Prostate gland (tissue), 2 donors: ENCODE results near the gene TFF2. TPM values are rescaled to one million over a fixed set of nuclear protein-coding genes. Genes with fewer than 3 reads are reported as not detected.

Experiments
- DNase-seq: peaks from one replicate; pipeline ENCODE4 v3.0.0-alpha.2; 2019; ENCODE audit warnings: low spot score
- H3K27ac ChIP-seq, 2 donors: fragments of 200-600 bp; sonication (generic); 2 replicates each; pipeline ENCODE4 v1.5.1; 2017 to 2019
- H3K27me3 ChIP-seq: fragments of 200-600 bp; sonication (generic); replicated peaks from 2 replicates; pipeline ENCODE4 v1.5.1; 2019; ENCODE audit not compliant: insufficient read depth
- H3K36me3 ChIP-seq, 2 donors: fragments of 200-600 bp; sonication (generic); 1 replicate in 1 of 2; 2 replicates in 1 of 2; pipeline versions ENCODE4 v1.5.1 to v1.8.1; 2017 to 2019
- H3K4me1 ChIP-seq: fragments of 200-600 bp; sonication (generic); replicated peaks from 2 replicates; pipeline ENCODE4 v1.5.1; 2019
- H3K4me3 ChIP-seq, 2 donors: fragments of 200-600 bp; sonication (generic); 2 replicates each; pipeline ENCODE4 v1.5.1; 2017 to 2019
- H3K9me3 ChIP-seq: fragments of 200-600 bp; sonication (generic); 2 replicates; pipeline ENCODE4 v1.5.1; 2017
- POLR2A ChIP-seq: fragments of 450-650 bp; IDR thresholded peaks from one replicate; pipeline ENCODE4 v1.6.1; 2016; ENCODE audit warnings: antibody characterized with exemption, mild to moderate bottlenecking
- POLR2AphosphoS5 ChIP-seq: sonication (generic); formaldehyde crosslinking; IDR thresholded peaks from one replicate; pipeline ENCODE4 v1.6.1; 2017; ENCODE audit warnings: antibody characterized with exemption
- WGBS: methylation state at CpG from one replicate; pipeline ENCODE4 v1.1.5; 2018; 5-methylcytosine and 5-hydroxymethylcytosine counted together
- intact Hi-C: fragments of 100-400 bp; cut with DNase I; formaldehyde crosslinking; loops from one replicate; pipeline ENCODE4 v1.14.2; 2022
- total RNA-seq, 2 donors: library from RNA; depleted of rRNA; stranded (reverse); fragments of >200 nt; gene quantifications; one replicate each; pipeline ENCODE4 v1.1.0, GENCODE V29; 2016
- TF ChIP-seq, protein P1 (sequence below), 4 experiments: fragments of 200-600 bp in 2 of 4; fragments of 450-650 bp in 2 of 4; sonication (generic) in 2 of 4; IDR thresholded peaks; 1 replicate in 3 of 4; 2 replicates in 1 of 4; pipeline ENCODE4 v1.5.1; 2016 to 2019; ENCODE audit warnings: antibody characterized with exemption in 4 of 4, mild to moderate bottlenecking in 2 of 4, moderate library complexity in 2 of 4

TFF2 gene
- total RNA-seq, 2 donors from 2014 or later, result not detected

DNA sequence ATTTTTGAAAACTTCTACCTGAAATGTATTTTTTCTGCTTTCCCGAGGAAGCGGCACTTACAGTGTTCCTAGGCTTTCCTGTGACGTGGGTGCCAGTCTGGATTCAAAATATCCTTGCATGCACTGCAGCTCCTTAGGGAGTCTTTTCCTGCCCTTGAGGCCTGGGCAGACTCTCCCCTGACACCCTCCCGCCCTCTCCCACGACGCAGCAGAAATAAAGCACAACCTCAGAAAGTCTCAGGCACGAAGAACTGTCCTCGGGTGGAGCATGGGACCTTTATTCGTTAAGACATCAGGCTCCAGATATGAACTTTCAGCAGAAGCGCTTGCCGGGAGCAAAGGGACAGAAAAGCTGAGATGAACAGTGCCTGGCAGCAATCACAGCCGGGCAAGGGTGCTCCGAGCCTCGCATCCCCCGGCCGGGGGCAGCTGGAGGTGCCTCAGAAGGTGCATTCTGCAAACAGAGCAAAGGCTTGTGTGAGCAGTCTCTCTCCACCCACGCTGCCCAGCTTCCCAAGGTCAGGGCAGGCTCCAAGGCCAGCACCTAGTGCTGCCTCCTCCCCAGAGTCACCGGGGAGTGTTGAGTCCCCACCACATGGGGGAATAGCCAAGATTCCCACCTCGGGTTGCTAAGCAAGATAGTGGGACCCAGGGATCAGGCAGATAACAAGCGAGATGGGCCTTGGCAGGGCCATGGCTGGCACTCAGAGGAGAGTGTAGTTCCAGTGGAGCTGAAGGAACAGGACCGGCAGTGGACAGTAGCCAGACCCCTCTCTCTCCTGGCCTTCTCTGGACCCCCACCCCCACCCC lies 38.8 kb downstream of the TFF2 start:
- H3K9me3 ChIP-seq, result no peaks in the 10 kb centered on the region
- H3K27ac ChIP-seq, result no peak overlapping the region
- WGBS, result 89% methylated on average over 21 of the region's 21 CpGs
- H3K36me3 ChIP-seq, result no peaks in the 10 kb centered on the region
- intact Hi-C loops, result no loop called here
- TF ChIP-seq, protein P1, sequence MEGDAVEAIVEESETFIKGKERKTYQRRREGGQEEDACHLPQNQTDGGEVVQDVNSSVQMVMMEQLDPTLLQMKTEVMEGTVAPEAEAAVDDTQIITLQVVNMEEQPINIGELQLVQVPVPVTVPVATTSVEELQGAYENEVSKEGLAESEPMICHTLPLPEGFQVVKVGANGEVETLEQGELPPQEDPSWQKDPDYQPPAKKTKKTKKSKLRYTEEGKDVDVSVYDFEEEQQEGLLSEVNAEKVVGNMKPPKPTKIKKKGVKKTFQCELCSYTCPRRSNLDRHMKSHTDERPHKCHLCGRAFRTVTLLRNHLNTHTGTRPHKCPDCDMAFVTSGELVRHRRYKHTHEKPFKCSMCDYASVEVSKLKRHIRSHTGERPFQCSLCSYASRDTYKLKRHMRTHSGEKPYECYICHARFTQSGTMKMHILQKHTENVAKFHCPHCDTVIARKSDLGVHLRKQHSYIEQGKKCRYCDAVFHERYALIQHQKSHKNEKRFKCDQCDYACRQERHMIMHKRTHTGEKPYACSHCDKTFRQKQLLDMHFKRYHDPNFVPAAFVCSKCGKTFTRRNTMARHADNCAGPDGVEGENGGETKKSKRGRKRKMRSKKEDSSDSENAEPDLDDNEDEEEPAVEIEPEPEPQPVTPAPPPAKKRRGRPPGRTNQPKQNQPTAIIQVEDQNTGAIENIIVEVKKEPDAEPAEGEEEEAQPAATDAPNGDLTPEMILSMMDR (IDR thresholded peaks at IDR 0.05), result no peak
- no peak for TF ChIP-seq POLR2AphosphoS5
- TF ChIP-seq POLR2A, result no peak
- no peak overlapping the region for H3K4me3 ChIP-seq
- H3K27me3 ChIP-seq, result no peaks in the 10 kb centered on the region
- H3K4me1 ChIP-seq, result peaks cover 11% of the 10 kb centered on the region
- DNase-seq, result no peak

DNA sequence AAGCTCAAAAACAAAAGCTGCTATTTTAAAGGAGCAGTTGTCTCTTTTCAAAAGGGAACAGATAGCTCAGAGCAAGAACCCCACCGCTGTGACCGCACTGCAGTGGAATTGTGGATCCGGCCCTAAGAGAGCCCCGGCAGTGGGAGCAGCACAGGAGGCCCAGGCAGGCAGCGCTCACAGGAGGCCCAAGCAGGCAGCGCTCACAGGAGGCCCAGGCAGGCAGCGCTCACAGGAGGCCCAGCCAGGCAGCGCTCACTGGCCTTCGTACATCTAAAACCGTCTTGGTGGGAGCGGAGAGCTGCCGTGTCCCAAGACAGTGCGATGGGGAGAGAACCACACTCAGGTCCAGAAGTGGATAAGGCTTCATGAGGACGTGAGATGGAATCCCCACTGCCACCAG lies 39.6 kb downstream of the TFF2 start:
- Histone ChIP-seq H3K4me1 (peaks cover 11% of the 10 kb centered on the region), H3K4me3 (no peak overlapping the region), H3K9me3 (no peaks in the 10 kb centered on the region), H3K27ac (no peak overlapping the region), H3K27me3 (no peaks in the 10 kb centered on the region), H3K36me3 (no peaks in the 10 kb centered on the region)
- no peak for DNase-seq
- WGBS, result 95% methylated on average over 14 of the region's 14 CpGs
- intact Hi-C loops, result no loop called here
- no peak for TF ChIP-seq POLR2A
- TF ChIP-seq, protein P1 (IDR thresholded peaks at IDR 0.05), result no peak
- TF ChIP-seq POLR2AphosphoS5, result no peak

DNA sequence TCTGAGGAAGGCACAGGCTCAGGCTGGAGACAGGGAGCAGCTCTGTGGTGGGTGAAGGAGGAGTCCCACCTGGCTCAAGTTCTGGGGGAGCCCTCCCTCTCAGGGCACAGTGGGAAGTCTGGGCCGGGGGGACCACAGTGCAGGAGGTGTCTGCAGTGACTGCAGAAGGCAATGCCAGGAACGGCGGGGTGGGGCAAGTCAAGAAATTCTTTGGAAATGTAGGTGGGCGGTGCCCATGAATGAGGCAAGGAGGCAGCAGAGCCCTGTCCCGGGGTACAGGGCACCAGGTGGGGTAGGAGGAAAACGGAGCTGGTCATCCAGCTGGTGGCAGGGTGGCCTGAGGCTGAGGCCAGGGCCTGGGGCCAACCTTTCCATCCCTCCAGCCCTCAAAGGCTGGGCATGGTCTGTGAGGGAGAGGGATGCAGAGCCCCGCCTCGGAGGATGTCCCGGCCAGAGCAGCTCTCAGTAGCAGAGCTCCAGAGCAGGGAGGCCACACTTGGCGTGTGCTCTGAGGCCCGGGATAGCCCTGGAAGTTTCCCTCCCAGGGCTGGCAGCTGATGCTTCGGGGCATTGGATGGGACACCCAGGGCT lies 40.3 kb downstream of the TFF2 start:
- 86% methylated on average over 12 of the region's 12 CpGs for WGBS
- Histone ChIP-seq H3K9me3 (no peaks in the 10 kb centered on the region), H3K27ac (no peak overlapping the region), H3K4me1 (peaks cover 9% of the 10 kb centered on the region), H3K36me3 (no peaks in the 10 kb centered on the region), H3K27me3 (no peaks in the 10 kb centered on the region), H3K4me3 (no peak overlapping the region)
- intact Hi-C loops, result no loop called here
- no peak for TF ChIP-seq POLR2AphosphoS5
- no peak for TF ChIP-seq POLR2A
- TF ChIP-seq, protein P1 (IDR thresholded peaks at IDR 0.05), result no peak
- no peak for DNase-seq

DNA sequence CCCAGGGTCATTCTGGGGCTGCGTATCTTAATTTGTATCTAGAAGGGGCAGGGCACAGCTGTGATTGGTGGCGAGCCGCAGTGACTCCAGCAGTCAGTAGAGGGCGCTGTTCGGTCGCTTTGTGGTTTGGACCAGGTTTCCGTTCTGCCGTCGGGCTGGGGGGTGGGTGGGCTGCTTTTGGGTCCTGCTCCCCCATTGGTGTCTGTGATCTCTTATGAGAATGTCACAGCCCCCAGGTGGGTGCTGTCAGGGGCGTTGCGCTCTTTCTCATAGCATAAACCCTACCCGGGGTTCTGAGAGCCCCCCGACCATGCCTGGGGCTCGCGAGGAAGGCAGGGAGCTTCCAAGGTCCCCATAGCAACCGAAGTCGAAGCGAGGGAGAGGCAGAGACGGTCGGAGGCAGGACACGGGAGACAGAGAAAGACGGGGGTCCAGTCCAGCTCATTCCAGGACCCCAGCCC lies 41.0 kb downstream of the TFF2 start:
- Histone ChIP-seq H3K36me3 (no peaks in the 10 kb centered on the region), H3K4me1 (peaks cover 2% of the 10 kb centered on the region), H3K4me3 (no peak overlapping the region), H3K27me3 (no peaks in the 10 kb centered on the region), H3K9me3 (no peaks in the 10 kb centered on the region), H3K27ac (no peak overlapping the region)
- 12% methylated on average over 19 of the region's 22 CpGs for WGBS
- DNase-seq, result peak; percentile 35
- intact Hi-C loops, result no loop called here
- no peak for TF ChIP-seq POLR2AphosphoS5
- TF ChIP-seq, protein P1 (IDR thresholded peaks at IDR 0.05), result peak; percentile 68 to 87 (median 74)
